Left hindlimb (tissue), 1 donor: ENCODE results near the gene DRAXIN.
A peak's percentile ranks its signal among the peaks of the same experiment; 100 is the strongest.

ENCODE experiments used
- DNase-seq: peaks from one replicate; pipeline ENCODE4 v3.0.0-alpha.2; 2018

Gene DRAXIN

GRCh38 chr1:11690397-11691301 is 861 bp upstream of the DRAXIN start:
- DNase-seq, result no peak

GRCh38 chr1:11691928-11692711 is 610 bp downstream of the DRAXIN start:
- no peak for DNase-seq

DNA sequence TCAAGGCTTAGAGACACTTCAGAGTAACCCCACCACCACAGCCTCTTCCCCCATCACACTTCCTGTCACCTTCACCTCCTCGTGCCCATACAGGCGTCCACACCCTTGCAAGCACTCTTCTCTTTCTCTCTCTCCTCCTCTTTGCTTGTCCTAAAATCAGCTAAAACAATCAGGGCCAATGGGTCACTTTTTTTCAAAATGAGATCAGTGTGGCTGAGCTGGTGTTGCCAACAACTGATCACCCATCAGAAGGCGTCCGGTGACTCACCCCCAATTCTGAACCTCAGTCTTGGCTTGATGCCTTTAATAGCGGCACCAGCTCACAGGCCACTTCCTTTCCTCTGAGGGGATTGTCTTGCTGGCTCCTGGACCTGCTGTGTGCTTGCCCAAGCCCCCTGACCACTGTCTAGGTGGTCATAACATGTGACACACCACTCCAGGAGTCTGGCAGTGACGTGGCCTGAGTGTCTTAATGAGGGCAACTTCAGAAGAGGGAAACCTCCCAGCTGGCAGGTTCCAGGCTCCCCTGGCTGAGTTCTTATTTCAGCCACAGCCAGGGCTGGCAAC is 1.6 kb downstream of the DRAXIN start:
- no peak for DNase-seq

DNA sequence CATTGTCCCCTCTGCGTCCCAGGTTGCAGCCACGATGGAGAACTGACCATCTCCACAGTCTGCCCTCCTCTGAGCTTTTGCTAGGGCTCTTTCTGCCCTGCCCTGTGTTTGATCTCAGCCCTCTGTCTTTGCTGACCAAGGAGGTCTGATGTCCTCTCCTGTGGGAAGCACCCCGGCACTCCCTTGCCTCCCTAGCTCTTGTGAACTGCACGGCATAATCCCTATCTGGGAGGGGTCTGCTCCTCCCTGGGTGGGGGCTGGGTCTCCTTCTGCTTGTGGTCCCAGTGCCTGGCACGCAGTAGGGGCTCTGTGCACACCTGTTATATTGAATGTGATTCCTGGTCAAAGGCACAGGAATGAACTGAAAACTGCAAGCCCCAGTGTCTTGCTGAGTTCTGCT is 2.4 kb downstream of the DRAXIN start:
- DNase-seq, result no peak

- DNase-seq, result no peak
Measured at GRCh38 chr1:11695861-11696260, 4.4 kb downstream of the DRAXIN start.

DNA sequence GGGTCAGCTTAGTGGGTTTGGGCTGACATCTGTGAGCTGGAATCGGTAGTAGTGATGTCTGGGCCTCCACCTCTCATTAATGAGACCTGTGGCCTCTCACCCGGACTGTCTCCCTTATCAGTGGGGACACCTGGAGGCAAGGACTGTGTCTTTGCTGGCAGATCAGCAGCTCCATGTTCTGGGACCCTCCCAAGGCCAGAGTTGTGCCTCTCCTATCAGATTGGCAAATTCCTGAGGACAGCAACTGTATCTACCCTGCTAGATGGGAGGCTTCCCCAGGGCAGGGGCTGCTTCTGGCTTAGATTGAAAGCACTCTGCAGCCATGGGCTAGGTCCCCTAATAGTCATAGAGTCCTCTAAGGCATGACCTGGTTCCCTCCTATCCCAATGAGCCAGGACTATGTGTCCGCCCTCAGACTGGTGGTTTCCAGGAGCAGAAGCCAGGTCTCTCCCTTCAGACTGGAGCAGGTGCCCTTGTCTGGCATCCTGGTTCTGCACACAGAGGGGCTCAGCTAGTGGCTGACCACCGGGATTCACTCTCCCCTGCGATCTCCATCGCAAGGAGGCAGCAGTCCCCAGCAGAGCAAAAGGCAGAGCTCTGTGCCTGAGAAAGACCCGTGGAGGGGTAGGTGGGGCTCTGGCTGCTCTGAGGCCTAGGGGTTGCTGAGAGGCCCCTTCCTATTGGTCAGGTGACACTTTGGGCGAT is 5.8 kb downstream of the DRAXIN start:
- DNase-seq, result no peak

DNA sequence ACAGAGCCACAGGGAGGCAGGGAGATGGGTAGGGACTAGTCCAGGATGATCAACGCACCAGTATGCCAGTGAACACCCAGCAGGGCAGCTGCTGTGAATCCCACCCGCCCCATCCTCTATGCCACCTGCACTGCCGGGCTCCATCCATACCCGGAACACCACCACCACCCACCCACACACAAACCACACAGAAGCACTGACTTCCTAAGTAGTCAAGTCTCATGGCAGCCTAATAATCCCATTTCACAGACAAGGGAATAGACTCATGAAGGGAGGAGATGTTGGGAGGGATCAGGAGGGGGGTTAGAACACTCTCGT is 6.3 kb downstream of the DRAXIN start:
- DNase-seq, result no peak

- no peak for DNase-seq
Measured at GRCh38 chr1:11700601-11701467, 9.3 kb downstream of the DRAXIN start.

DNA sequence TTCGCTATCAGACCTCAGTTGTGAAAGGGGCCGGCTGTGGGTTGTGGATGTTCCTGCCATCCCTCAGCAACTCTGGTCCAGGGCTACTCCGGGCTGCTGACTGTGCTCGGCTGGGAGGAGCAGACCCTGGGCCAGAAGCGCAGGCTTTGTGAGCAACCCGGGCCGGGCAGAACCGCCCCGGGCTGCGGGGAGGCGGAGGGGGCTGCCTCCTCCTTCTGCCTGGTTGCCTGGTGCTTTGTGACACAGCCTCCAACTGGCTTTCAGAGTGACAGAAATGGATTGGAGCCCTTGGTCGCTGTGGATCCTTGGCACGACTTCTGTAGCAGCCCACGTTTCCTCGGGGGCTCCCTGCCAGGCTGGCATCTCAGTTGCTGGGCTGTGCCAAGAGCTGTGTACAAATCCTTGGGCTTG is 10.0 kb downstream of the DRAXIN start:
- peak; percentile 55 for DNase-seq

GRCh38 chr1:11701981-11702803 is 10.7 kb downstream of the DRAXIN start:
- DNase-seq, result no peak

DNA sequence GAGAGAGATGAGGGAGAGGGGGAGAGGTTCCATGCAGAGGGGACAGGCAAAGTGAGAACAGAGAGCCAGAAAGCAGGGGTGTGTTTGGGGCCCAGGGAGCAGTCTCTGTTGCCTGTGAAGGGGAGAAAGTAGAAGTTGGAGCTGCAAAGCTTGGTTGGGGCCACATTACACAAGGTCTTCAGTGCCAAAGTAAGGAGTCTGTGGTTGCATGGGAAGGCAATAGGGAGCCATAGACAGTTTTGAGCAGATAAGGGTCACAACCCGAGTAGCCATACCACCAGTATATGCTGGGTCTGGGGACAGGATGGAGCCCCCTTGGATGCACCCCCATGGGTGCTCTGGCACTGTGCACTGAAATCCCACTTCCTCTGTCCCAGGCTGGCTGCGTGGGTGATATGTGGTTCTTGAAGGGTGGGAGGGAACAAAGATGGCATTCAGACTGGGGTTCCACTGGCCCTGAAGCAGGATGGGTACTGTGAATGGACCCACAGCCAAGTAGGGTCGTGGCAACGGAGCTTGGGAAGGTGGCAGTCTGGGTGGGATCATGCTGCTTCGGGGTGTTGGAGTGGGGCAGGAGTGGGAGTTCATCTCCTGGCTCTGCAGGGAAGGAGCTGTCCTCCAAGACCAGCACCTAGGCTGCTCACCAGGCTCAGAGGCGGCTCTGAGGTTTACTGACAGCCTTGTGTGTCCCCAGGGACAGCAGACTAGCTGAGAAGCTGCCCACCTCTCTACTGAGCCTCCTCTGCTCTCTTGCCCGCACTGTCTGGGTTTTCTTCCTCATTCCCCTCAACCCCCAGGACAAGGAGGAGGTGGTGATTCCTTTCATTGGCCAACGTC is 12.1 kb downstream of the DRAXIN start:
- DNase-seq, result no peak

- DNase-seq, result no peak
Measured at GRCh38 chr1:11704194-11704529, 12.7 kb downstream of the DRAXIN start.

DNA sequence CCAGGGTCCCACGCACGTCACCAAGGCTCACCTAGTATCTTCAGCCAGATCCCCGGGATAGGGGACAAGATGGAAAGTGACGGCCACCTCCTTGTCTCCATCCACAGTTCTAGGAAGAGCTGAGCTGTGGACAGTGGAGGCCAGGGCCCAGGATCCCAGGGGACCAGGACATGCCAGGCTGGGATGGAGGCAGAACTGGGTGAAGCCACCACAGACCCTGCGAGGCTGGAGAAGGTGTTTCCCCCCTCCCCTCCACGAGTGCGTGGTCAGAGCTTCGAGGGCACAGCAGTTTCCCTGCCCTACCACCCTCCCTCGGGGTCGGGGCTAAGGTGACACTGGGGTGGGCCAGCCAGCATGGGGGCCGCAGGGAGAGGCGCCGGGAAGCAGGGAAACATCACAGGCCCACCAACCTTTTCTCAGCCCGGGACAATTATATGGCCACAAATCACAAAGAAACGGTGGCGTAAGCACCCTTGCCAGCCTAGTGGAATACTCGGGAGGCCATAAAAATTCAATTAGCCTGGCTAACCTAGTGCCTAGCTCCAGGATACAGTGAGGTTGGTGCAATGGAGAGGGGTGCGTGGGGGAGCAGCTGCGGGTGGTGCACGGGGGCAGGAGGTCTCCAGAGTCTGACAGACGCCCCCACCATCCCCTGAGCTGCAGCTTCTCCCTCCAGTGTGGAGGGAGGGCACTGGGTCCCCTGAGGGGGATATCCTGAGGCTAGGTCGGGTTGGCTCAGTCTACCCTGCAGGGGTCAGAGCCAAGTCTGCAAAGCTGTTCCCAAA is 13.4 kb downstream of the DRAXIN start:
- no peak for DNase-seq

DNA sequence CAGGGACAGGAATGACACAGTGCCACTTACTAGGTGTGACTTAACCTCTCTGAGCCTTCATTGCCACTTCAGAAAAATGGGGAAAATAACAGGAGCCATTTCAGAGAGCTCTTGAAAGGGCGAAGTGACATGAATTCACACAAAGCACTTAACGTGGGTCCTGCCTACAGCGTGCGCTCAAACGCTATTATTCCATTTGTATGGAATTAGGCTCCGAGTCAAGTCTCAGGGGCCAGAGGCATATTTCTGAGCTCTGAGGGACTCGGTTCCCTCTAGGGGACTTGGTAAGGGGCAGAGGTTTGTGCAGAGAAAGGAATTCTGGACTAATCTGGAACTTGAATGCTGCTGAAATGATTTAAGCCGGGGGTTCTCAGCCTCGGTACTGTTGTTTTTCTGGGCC is 14.1 kb downstream of the DRAXIN start:
- no peak for DNase-seq

- DNase-seq, result no peak
Measured at GRCh38 chr1:11706292-11706691, 14.8 kb downstream of the DRAXIN start.

DNA sequence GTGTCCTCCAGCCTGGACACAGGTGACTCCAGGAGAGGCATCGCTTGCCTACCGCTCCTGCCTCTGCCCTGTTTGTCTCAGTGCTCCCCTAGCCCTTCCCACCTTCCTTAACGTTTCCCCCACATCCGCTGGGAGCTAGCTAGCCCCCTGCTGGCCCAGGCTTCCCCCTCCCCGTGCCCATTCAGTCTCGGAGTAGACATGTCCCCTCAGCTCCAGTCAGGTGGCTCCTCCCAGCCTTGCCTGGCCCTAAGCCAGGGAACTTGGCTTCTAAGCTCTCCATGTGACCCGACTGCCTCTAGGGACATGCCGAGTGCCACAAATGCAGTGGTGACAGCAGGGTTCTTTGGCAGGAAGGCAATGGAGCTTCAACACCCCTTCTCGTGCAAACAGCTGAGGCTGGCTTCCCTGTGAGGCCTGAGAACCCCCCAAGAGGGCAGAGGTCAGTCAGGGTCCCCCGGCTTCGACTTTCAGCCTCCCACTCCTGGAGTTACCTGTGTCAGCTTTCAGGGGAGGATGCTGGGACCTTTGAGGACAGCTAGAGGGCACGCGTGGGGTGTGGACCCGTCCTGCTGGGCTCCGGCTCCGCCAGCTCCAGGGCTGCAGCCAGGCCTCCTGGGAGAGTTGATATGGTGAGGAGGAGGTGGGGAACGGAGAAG is 16.2 kb downstream of the DRAXIN start:
- DNase-seq, result no peak

DNA sequence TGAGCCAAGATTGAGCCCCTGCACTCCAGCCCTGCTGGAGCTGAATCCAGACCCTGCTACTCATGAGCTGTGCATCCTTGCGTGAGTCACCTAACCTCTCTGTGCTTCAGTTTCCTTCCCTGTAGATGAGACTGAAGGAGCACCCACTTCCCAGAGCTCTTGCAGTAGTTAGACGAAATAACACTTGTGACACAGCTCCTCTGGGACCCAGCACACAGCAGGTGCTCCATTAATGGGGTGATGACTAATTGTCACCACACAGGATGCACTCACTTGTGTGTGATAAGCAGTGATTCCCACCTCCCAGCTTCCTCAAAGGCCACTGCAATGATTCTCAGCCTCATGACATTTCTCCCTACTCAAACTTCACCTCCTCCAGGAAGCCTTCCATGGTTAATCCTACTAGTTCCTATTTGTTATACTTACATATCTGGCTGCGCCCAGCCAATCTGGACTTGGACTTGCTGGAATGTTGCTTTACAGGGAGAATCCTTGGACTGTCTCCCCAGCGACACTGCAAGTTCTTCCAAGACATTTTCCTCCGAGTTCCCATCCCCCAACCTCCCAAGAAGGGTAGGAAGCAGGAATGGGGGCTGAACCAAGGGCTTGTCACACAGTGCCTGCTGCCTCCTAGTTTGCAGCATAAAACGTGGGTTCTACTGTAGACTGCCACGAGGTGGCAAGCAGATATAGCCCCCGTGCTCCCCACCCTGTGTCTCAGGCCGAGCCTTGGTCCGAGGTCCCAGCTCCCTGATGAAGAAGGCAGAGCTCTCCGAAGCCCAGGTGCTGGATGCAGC is 17.2 kb downstream of the DRAXIN start:
- DNase-seq, result no peak

- DNase-seq, result no peak
Measured at GRCh38 chr1:11711490-11711889, 20.0 kb downstream of the DRAXIN start.
